ENCODE measurements around the gene RGL4. TPM values are rescaled to one million over a fixed set of nuclear protein-coding genes. Genes with fewer than 3 reads are reported as not detected.
"Not testable (repeated sequence)": the region's sequence is repeated elsewhere in the genome, so short reads cannot be mapped to it uniquely, and the experiment has no call there.

RGL4 gene
- total RNA-seq, 2 donors from 2014 or later, result not detected

- Histone ChIP-seq H3K27me3 (no peaks in the 10 kb centered on the region), H3K27ac (no peak overlapping the region), H3K9me3 (no peaks in the 10 kb centered on the region), H3K4me3 (no peak overlapping the region), H3K36me3 (no peaks in the 10 kb centered on the region), H3K4me1 (peaks cover 0 to 4% of the 10 kb centered on the region in 2 donors)
- DNase-seq (ENCODE audit: low spot score), result no peak
- no peak for TF ChIP-seq CTCF (IDR thresholded peaks at IDR 0.05)
These were observed 16.8 kb upstream of the RGL4 start for GRCh38 chr22:23673826-23674690.

- not testable (repeated sequence) for H3K27me3 ChIP-seq; H3K36me3 ChIP-seq; DNase-seq (ENCODE audit: low spot score); H3K27ac ChIP-seq; H3K4me1 ChIP-seq; H3K4me3 ChIP-seq; H3K9me3 ChIP-seq
These were observed 15.8 kb upstream of the RGL4 start for GRCh38 chr22:23674886-23675501.

- DNase-seq (ENCODE audit: low spot score), result no peak
- no peak overlapping the region for H3K27ac ChIP-seq
- no peaks in the 10 kb centered on the region for H3K36me3 ChIP-seq
- H3K9me3 ChIP-seq, result no peaks in the 10 kb centered on the region
- no peaks in the 10 kb centered on the region for H3K27me3 ChIP-seq
- TF ChIP-seq CTCF (IDR thresholded peaks at IDR 0.05), result no peak
- no peak overlapping the region for H3K4me3 ChIP-seq
- H3K4me1 ChIP-seq, result peaks cover 0 to 4% of the 10 kb centered on the region in 2 donors
These were observed 15.1 kb upstream of the RGL4 start for GRCh38 chr22:23675502-23676415.

GRCh38 chr22:23676841-23677700, 13.7 kb upstream of the RGL4 start:
- H3K4me3 ChIP-seq; H3K9me3 ChIP-seq; H3K27ac ChIP-seq; H3K4me1 ChIP-seq; DNase-seq (ENCODE audit: low spot score); H3K27me3 ChIP-seq; H3K36me3 ChIP-seq: not testable (repeated sequence)

- H3K4me1 ChIP-seq, result peaks cover 0 to 4% of the 10 kb centered on the region in 2 donors
- TF ChIP-seq CTCF (IDR thresholded peaks at IDR 0.05), result no peak
- H3K36me3 ChIP-seq, result no peaks in the 10 kb centered on the region
- H3K9me3 ChIP-seq, result no peaks in the 10 kb centered on the region
- no peak for DNase-seq (ENCODE audit: low spot score)
- H3K27me3 ChIP-seq, result no peaks in the 10 kb centered on the region
- no peak overlapping the region for H3K4me3 ChIP-seq
- H3K27ac ChIP-seq, result no peak overlapping the region
These were observed 13.2 kb upstream of the RGL4 start for GRCh38 chr22:23677701-23677995.

GRCh38 chr22:23678133-23678532, 12.7 kb upstream of the RGL4 start:
- Histone ChIP-seq H3K36me3 (no peaks in the 10 kb centered on the region), H3K4me3 (no peak overlapping the region), H3K4me1 (peaks cover 0 to 4% of the 10 kb centered on the region in 2 donors), H3K27ac (no peak overlapping the region), H3K9me3 (no peaks in the 10 kb centered on the region), H3K27me3 (no peaks in the 10 kb centered on the region)
- TF ChIP-seq CTCF (IDR thresholded peaks at IDR 0.05), result no peak
- DNase-seq (ENCODE audit: low spot score), result no peak
